Keratinocyte (primary cell): ENCODE results near the gene NLGN1. TPM values are rescaled to one million over a fixed set of nuclear protein-coding genes. Genes with fewer than 3 reads are reported as not detected.

Experiments used
- DNase-seq: peaks from one replicate; pipeline ENCODE4 v3.0.0-alpha.2; 2011; ENCODE audit warnings: low read depth, missing footprints, low spot score
- FAIRE-seq: peaks from 2 replicates; lab custom pipeline; 2011; peaks lifted over from hg19 to GRCh38; lab: Jason Lieb, UNC
- H2AFZ ChIP-seq: 2 replicates; pipeline ENCODE4 v1.6.0; 2012; ENCODE audit warnings: low read length, control low read depth, inconsistent platforms; ENCODE audit not compliant: control insufficient read depth
- H3K27ac ChIP-seq: 2 replicates; pipeline ENCODE4 v1.5.1; 2011; ENCODE audit warnings: low read length; ENCODE audit not compliant: control insufficient read depth, insufficient read depth
- H3K27me3 ChIP-seq: 3 replicates; pipeline ENCODE4 v1.6.0; 2011; ENCODE audit warnings: low read length; ENCODE audit not compliant: control insufficient read depth, insufficient read depth; ENCODE audit errors: extremely low read depth
- H3K36me3 ChIP-seq, 2 experiments: 2 replicates in 1 of 2; 3 replicates in 1 of 2; pipeline ENCODE4 v1.5.1; 2011; ENCODE audit warnings: low read length in 2 of 2, mild to moderate bottlenecking in 1 of 2; ENCODE audit not compliant: control insufficient read depth in 2 of 2, insufficient read depth in 2 of 2; ENCODE audit errors: extremely low read depth in 1 of 2
- H3K4me1 ChIP-seq: 3 replicates; pipeline ENCODE4 v1.5.1; 2011; ENCODE audit warnings: low read length; ENCODE audit not compliant: control insufficient read depth, insufficient read depth; ENCODE audit errors: extremely low read depth
- H3K4me2 ChIP-seq: 3 replicates; pipeline ENCODE4 v1.6.0; 2011; ENCODE audit warnings: low read depth, low read length; ENCODE audit not compliant: control insufficient read depth, insufficient read depth; ENCODE audit errors: extremely low read depth
- H3K4me3 ChIP-seq, 3 experiments: fragments of 200-600 bp in 1 of 3; sonication (generic) in 1 of 3; 2 replicates in 2 of 3; 3 replicates in 1 of 3; pipeline ENCODE4 v1.5.1; 2011 to 2016; ENCODE audit warnings: low read length in 3 of 3, mild to moderate bottlenecking in 3 of 3, control low read depth in 2 of 3, inconsistent platforms in 1 of 3, low read depth in 1 of 3, mixed read lengths in 1 of 3, mixed run types in 1 of 3, moderate library complexity in 1 of 3; ENCODE audit not compliant: control insufficient read depth in 2 of 3, insufficient read depth in 2 of 3; ENCODE audit errors: extremely low read depth in 1 of 3
- H3K79me2 ChIP-seq: 2 replicates; pipeline ENCODE4 v1.6.0; 2012; ENCODE audit warnings: low read length; ENCODE audit not compliant: control insufficient read depth, insufficient read depth
- H3K9ac ChIP-seq: 3 replicates; pipeline ENCODE4 v1.6.0; 2011; ENCODE audit warnings: low read length; ENCODE audit not compliant: control insufficient read depth, insufficient read depth; ENCODE audit errors: extremely low read depth
- H3K9me1 ChIP-seq: 3 replicates; pipeline ENCODE4 v1.6.0; 2011; ENCODE audit warnings: low read length; ENCODE audit not compliant: control insufficient read depth, insufficient read depth; ENCODE audit errors: extremely low read depth
- H3K9me3 ChIP-seq: 2 replicates; pipeline ENCODE4 v1.5.1; 2012; ENCODE audit warnings: low read depth, low read length; ENCODE audit not compliant: control insufficient read depth
- H4K20me1 ChIP-seq: 3 replicates; pipeline ENCODE4 v1.6.0; 2011; ENCODE audit warnings: low read length; ENCODE audit not compliant: control insufficient read depth, insufficient read depth; ENCODE audit errors: extremely low read depth
- EZH2 ChIP-seq: IDR thresholded peaks from one replicate; pipeline ENCODE4 v1.6.1; 2012; ENCODE audit warnings: inconsistent platforms, mild to moderate bottlenecking, low read length, moderate library complexity
- dilution Hi-C: fragments of 300-500 bp; cut with MboI; formaldehyde crosslinking; loops from one replicate; pipeline ENCODE4 v1.7.0; 2020; ENCODE audit warnings: low sequenced_read_pairs; ENCODE audit not compliant: extremely low pct_ligation_motif_present
- polyA plus RNA-seq, 5 experiments: library from polyadenylated mRNA; depleted of rRNA in 3 of 5; stranded (reverse) in 3 of 5; stranded (forward) in 1 of 5; unstranded in 1 of 5; fragments of >200 nt; gene quantifications; 1 replicate in 1 of 5; 2 replicates in 3 of 5; 3 replicates in 1 of 5; pipeline versions ENCODE4 v1.2.1 to v1.2.3, GENCODE V29; 2011 to 2012; ENCODE audit warnings: missing spikeins in 2 of 5, low read depth in 1 of 5, low replicate concordance in 1 of 5
- TF ChIP-seq, protein P1 (sequence below), 3 experiments: IDR thresholded peaks in 1 of 3; conservative IDR thresholded peaks in 1 of 3; optimal IDR thresholded peaks in 1 of 3; 2 replicates in 2 of 3; 3 replicates in 1 of 3; pipeline versions ENCODE3 to v1.5.1; 2011; ENCODE audit warnings: low read length in 3 of 3, mild to moderate bottlenecking in 3 of 3, moderate library complexity in 2 of 3, control low read depth in 1 of 3, inconsistent platforms in 1 of 3; ENCODE audit not compliant: insufficient read depth in 2 of 3; ENCODE audit errors: extremely low read depth in 1 of 3

Gene NLGN1
- polyA plus RNA-seq, 1 donor (not counting 4 experiments of a cell fraction or from before 2014, with no cell fraction given): not detected

DNA sequence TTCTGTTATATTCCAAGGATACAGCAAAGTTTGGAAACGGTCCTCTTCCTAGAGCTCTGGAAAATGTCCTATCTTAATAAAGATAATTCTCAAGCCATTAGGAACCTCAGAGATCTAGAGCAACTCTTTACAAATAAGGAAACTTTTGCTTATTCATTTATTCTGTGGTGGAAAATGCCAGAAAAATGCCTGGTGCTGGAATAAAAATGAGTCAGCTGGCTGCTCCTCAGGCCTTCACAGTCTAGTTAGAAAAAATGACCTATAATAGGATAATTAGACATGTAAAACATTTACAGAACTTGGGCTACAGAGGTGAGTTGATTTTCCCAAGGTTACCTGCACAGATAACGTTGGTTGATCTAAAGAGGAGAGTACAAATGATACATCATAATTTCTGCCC is 372.5 kb downstream of the NLGN1 start:
- Histone ChIP-seq H3K4me1 (no peaks in the 10 kb centered on the region), H3K36me3 (no peaks in the 10 kb centered on the region), H3K4me3 (no peak overlapping the region), H3K4me2 (no peak overlapping the region), H3K27ac (no peak overlapping the region), H4K20me1 (no peaks in the 10 kb centered on the region), H3K27me3 (no peaks in the 10 kb centered on the region), H3K9me3 (no peaks in the 10 kb centered on the region), H3K9me1 (no peaks in the 10 kb centered on the region), H3K79me2 (no peaks in the 10 kb centered on the region), H2AFZ (no peak overlapping the region), H3K9ac (no peak overlapping the region)
- dilution Hi-C loops: no loop called here
- DNase-seq (no peak), FAIRE-seq (no peak)
- TF ChIP-seq, protein P1, sequence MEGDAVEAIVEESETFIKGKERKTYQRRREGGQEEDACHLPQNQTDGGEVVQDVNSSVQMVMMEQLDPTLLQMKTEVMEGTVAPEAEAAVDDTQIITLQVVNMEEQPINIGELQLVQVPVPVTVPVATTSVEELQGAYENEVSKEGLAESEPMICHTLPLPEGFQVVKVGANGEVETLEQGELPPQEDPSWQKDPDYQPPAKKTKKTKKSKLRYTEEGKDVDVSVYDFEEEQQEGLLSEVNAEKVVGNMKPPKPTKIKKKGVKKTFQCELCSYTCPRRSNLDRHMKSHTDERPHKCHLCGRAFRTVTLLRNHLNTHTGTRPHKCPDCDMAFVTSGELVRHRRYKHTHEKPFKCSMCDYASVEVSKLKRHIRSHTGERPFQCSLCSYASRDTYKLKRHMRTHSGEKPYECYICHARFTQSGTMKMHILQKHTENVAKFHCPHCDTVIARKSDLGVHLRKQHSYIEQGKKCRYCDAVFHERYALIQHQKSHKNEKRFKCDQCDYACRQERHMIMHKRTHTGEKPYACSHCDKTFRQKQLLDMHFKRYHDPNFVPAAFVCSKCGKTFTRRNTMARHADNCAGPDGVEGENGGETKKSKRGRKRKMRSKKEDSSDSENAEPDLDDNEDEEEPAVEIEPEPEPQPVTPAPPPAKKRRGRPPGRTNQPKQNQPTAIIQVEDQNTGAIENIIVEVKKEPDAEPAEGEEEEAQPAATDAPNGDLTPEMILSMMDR (optimal IDR thresholded peaks at IDR 0.05 in 1 of 3, IDR thresholded peaks at IDR 0.05 in 1 of 3, conservative IDR thresholded peaks at IDR 0.05 in 1 of 3; ENCODE audit: extremely low read depth in 1 of 3, insufficient read depth in 2 of 3, low read length in 3 of 3): no peak
- no peak for TF ChIP-seq EZH2

DNA sequence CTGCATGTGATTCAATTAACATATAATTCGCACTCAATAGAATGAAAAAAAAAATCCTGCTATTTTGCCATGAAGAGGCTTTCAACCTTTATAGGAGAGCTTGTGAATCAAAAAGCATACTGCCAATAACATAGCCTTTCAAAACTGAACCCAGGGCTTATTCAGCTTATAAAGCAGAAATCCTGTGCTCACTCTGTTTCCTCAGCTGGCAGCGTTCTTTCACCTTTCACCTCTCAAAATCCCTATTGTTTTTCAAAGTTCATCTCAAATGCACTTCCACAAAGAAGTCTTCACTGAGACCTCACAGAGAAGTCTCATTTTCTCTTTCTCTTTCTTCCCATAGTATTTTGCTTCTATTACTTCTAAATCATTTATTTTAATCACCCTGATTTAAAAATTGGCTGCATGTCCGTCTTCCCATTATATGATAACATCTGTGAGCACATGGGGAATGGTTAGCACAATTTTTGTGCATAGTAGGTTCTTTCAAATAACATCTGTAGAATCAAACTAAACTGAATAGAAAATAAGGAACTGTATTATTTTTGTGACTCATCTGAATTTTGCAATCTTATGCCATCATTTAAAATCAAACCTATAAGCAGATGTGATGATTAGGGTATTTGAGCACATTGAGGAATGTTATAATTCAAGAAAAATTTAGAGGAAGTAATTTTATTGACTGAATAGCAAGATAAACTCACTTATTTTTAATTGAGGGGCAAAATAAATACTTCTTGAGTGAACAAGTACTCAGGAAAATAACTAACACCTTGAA is 373.4 kb downstream of the NLGN1 start:
- Histone ChIP-seq H3K79me2 (no peaks in the 10 kb centered on the region), H3K36me3 (no peaks in the 10 kb centered on the region), H3K4me2 (no peak overlapping the region), H3K9ac (no peak overlapping the region), H3K4me1 (no peaks in the 10 kb centered on the region), H3K4me3 (no peak overlapping the region), H4K20me1 (no peaks in the 10 kb centered on the region), H3K27me3 (no peaks in the 10 kb centered on the region), H3K9me1 (no peaks in the 10 kb centered on the region), H3K9me3 (no peaks in the 10 kb centered on the region), H2AFZ (no peak overlapping the region), H3K27ac (no peak overlapping the region)
- TF ChIP-seq, protein P1 (optimal IDR thresholded peaks at IDR 0.05 in 1 of 3, IDR thresholded peaks at IDR 0.05 in 1 of 3, conservative IDR thresholded peaks at IDR 0.05 in 1 of 3; ENCODE audit: extremely low read depth in 1 of 3, insufficient read depth in 2 of 3, low read length in 3 of 3): no peak
- no peak for TF ChIP-seq EZH2
- no peak for DNase-seq
- no peak for FAIRE-seq
- dilution Hi-C loops: no loop called here
